Measurements from ENCODE around the gene HMMR. TPM values are rescaled to one million over a fixed set of nuclear protein-coding genes. Genes with fewer than 3 reads are reported as not detected.
"Not testable (repeated sequence)": the region's sequence is repeated elsewhere in the genome, so short reads cannot be mapped to it uniquely, and the experiment has no call there.

The HMMR gene
- total and polyA plus RNA-seq, 5 donors from 2014 or later = 0.82 to 2.3 (median 1.0) TPM

GRCh38 chr5:163534492-163535094 lies 74.2 kb downstream of the HMMR start:
- Histone ChIP-seq H3K4me3 (ENCODE audit: low read depth, low read length) (no peak overlapping the region), H3K27me3 (ENCODE audit: control insufficient read depth, insufficient read depth, low read length) (peaks cover 2% of the 10 kb centered on the region), H3K36me3 (ENCODE audit: control insufficient read depth, insufficient read depth, low read length) (no peaks in the 10 kb centered on the region), H3K27ac (ENCODE audit: insufficient read depth, low read length, poor library complexity, severe bottlenecking) (no peak overlapping the region), H3K9me3 (ENCODE audit: control insufficient read depth in 2 of 2, low read length in 2 of 2) (no peaks in the 10 kb centered on the region), H3K4me1 (ENCODE audit: control insufficient read depth, insufficient read depth, low read length, poor library complexity, severe bottlenecking) (no peaks in the 10 kb centered on the region)
- H3K36me3 Mint-ChIP-seq = no peaks in the 10 kb centered on the region
- no peak overlapping the region for H3K4me3 Mint-ChIP-seq
- peaks cover 0 to 5% (median 0%) of the 10 kb centered on the region in 7 donors for H3K9me3 Mint-ChIP-seq
- H3K27me3 Mint-ChIP-seq = peaks cover 15% of the 10 kb centered on the region
- DNase-seq = no peak
- ATAC-seq (ENCODE audit: low read depth in 2 of 2) = no peak
- H3K4me1 Mint-ChIP-seq = no peaks in the 10 kb centered on the region
- no peak overlapping the region for H3K27ac Mint-ChIP-seq

- H3K9me3 Mint-ChIP-seq = peaks cover 0 to 5% (median 0%) of the 10 kb centered on the region in 7 donors
- H3K27me3 Mint-ChIP-seq = peaks cover 15% of the 10 kb centered on the region
- no peak overlapping the region for H3K27ac ChIP-seq (ENCODE audit: insufficient read depth, low read length, poor library complexity, severe bottlenecking)
- no peaks in the 10 kb centered on the region for H3K4me1 ChIP-seq (ENCODE audit: control insufficient read depth, insufficient read depth, low read length, poor library complexity, severe bottlenecking)
- H3K27ac Mint-ChIP-seq = no peak overlapping the region
- no peaks in the 10 kb centered on the region for H3K36me3 ChIP-seq (ENCODE audit: control insufficient read depth, insufficient read depth, low read length)
- no peak overlapping the region for H3K4me3 ChIP-seq (ENCODE audit: low read depth, low read length)
- H3K9me3 ChIP-seq (ENCODE audit: control insufficient read depth in 2 of 2, low read length in 2 of 2) = no peaks in the 10 kb centered on the region
- H3K4me3 Mint-ChIP-seq = no peak overlapping the region
- ATAC-seq (ENCODE audit: low read depth in 2 of 2) (no peak), DNase-seq (no peak)
- H3K36me3 Mint-ChIP-seq = no peaks in the 10 kb centered on the region
- peaks cover 5% of the 10 kb centered on the region for H3K27me3 ChIP-seq (ENCODE audit: control insufficient read depth, insufficient read depth, low read length)
- no peaks in the 10 kb centered on the region for H3K4me1 Mint-ChIP-seq
These were observed 74.9 kb downstream of the HMMR start for GRCh38 chr5:163535290-163535689.

GRCh38 chr5:163536442-163536841 lies 76.0 kb downstream of the HMMR start:
- not testable (repeated sequence) for H3K4me1 ChIP-seq (ENCODE audit: control insufficient read depth, insufficient read depth, low read length, poor library complexity, severe bottlenecking); H3K4me3 Mint-ChIP-seq; H3K36me3 Mint-ChIP-seq; ATAC-seq (ENCODE audit: low read depth in 2 of 2); H3K9me3 ChIP-seq (ENCODE audit: control insufficient read depth in 2 of 2, low read length in 2 of 2); H3K27ac Mint-ChIP-seq; H3K9me3 Mint-ChIP-seq; H3K36me3 ChIP-seq (ENCODE audit: control insufficient read depth, insufficient read depth, low read length); DNase-seq; H3K4me3 ChIP-seq (ENCODE audit: low read depth, low read length); H3K27me3 ChIP-seq (ENCODE audit: control insufficient read depth, insufficient read depth, low read length); H3K4me1 Mint-ChIP-seq; H3K27ac ChIP-seq (ENCODE audit: insufficient read depth, low read length, poor library complexity, severe bottlenecking)
- H3K27me3 Mint-ChIP-seq = peaks cover 15% of the 10 kb centered on the region

GRCh38 chr5:163540696-163541095 lies 80.3 kb downstream of the HMMR start:
- Histone ChIP-seq H3K9me3 (ENCODE audit: control insufficient read depth in 2 of 2, low read length in 2 of 2) (no peaks in the 10 kb centered on the region), H3K4me1 (ENCODE audit: control insufficient read depth, insufficient read depth, low read length, poor library complexity, severe bottlenecking) (no peaks in the 10 kb centered on the region), H3K27me3 (ENCODE audit: control insufficient read depth, insufficient read depth, low read length) (peaks cover 7% of the 10 kb centered on the region), H3K27ac (ENCODE audit: insufficient read depth, low read length, poor library complexity, severe bottlenecking) (no peak overlapping the region), H3K36me3 (ENCODE audit: control insufficient read depth, insufficient read depth, low read length) (no peaks in the 10 kb centered on the region), H3K4me3 (ENCODE audit: low read depth, low read length) (no peak overlapping the region)
- H3K4me1 Mint-ChIP-seq = no peaks in the 10 kb centered on the region
- no peaks in the 10 kb centered on the region for H3K36me3 Mint-ChIP-seq
- H3K27ac Mint-ChIP-seq = no peak overlapping the region
- DNase-seq (no peak), ATAC-seq (ENCODE audit: low read depth in 2 of 2) (no peak)
- no peak overlapping the region for H3K4me3 Mint-ChIP-seq
- H3K9me3 Mint-ChIP-seq = peaks cover 0 to 5% (median 0%) of the 10 kb centered on the region in 7 donors
- peaks cover 23% of the 10 kb centered on the region for H3K27me3 Mint-ChIP-seq

Other genes with a start within 250 kb of the HMMR start
- gene CCNG1, start 23.0 kb upstream of the HMMR start, total RNA-seq = 82.5 TPM
- gene CCNG1, start 23.0 kb upstream of the HMMR start, polyA plus RNA-seq = 100 to 1,000 TPM; 132 to 169 (median 158) TPM
- 20.7 TPM for gene NUDCD2, start 530 bp upstream of the HMMR start, total RNA-seq
- gene NUDCD2, start 530 bp upstream of the HMMR start, polyA plus RNA-seq = 10 to 100 TPM; 39.8 to 59.8 (median 47.8) TPM
- gene MAT2B, start 45.0 kb downstream of the HMMR start, total RNA-seq = 88.9 TPM
- 100 to 1,000 TPM; 362 to 444 (median 424) TPM for gene MAT2B, start 45.0 kb downstream of the HMMR start, polyA plus RNA-seq